Testis (tissue), 3 donors: Measurements from ENCODE around the gene FSTL5. TPM values are rescaled to one million over a fixed set of nuclear protein-coding genes. Genes with fewer than 3 reads are reported as not detected.
"Not testable (repeated sequence)": the region's sequence is repeated elsewhere in the genome, so short reads cannot be mapped to it uniquely, and the experiment has no call there.

Source experiments
- DNase-seq: peaks from one replicate; pipeline ENCODE4 v3.0.0-alpha.2; 2019
- H3K27ac ChIP-seq, 2 donors: fragments of 200-600 bp; sonication (generic); one replicate each; pipeline ENCODE4 v1.5.1; 2019
- H3K27me3 ChIP-seq: fragments of 200-600 bp; sonication (generic); one replicate; pipeline ENCODE4 v1.5.1; 2019
- H3K36me3 ChIP-seq: fragments of 200-600 bp; sonication (generic); one replicate; pipeline ENCODE4 v1.5.1; 2017; ENCODE audit warnings: low read depth; ENCODE audit errors: missing control alignments
- H3K4me1 ChIP-seq: fragments of 200-600 bp; sonication (generic); one replicate; pipeline ENCODE4 v1.5.1; 2019
- H3K4me3 ChIP-seq, 2 donors: fragments of 200-600 bp; sonication (generic); one replicate each; pipeline ENCODE4 v1.5.1; 2017 to 2019
- H3K9me3 ChIP-seq: fragments of 200-600 bp; sonication (generic); one replicate; pipeline ENCODE4 v1.5.1; 2017
- POLR2A ChIP-seq: fragments of 450-650 bp; IDR thresholded peaks from one replicate; pipeline ENCODE4 v1.6.1; 2017; ENCODE audit warnings: antibody characterized with exemption, mild to moderate bottlenecking, moderate library complexity
- WGBS, 2 donors: methylation state at CpG; one replicate each; pipeline ENCODE4 v1.1.5; 2018; 5-methylcytosine and 5-hydroxymethylcytosine counted together
- intact Hi-C: fragments of 100-400 bp; cut with DNase I; formaldehyde crosslinking; loops from one replicate; pipeline ENCODE4 v1.15.1; 2023; ENCODE audit warnings: low total_unique reads
- polyA plus RNA-seq: library from polyadenylated mRNA; stranded (reverse); fragments of 350-450 nt; fragmentation: Illumina TruSeq; extraction: RNeasy Lipid Tissue Mini Kit (QIAGEN cat#74804); gene quantifications from one replicate; pipeline ENCODE4 v1.2.3, GENCODE V29; 2014; ENCODE audit warnings: low read depth, low replicate concordance; ENCODE audit not compliant: insufficient read depth
- total RNA-seq, 2 donors: library from RNA; depleted of rRNA; stranded (reverse); fragments of >200 nt; gene quantifications; one replicate each; pipeline ENCODE4 v1.2.3, GENCODE V29; 2016
- TF ChIP-seq, protein P1 (sequence below), 3 experiments: fragments of 450-650 bp in 2 of 3; fragments of 200-600 bp in 1 of 3; sonication (generic) in 1 of 3; IDR thresholded peaks; one replicate each; pipeline ENCODE4 v1.5.1; 2016 to 2019; ENCODE audit warnings: antibody characterized with exemption in 3 of 3, mild to moderate bottlenecking in 2 of 3, moderate library complexity in 1 of 3

Gene FSTL5
- total and polyA plus RNA-seq, 3 donors from 2014 or later: 0.57 to 1.0 (median 0.68) TPM

DNA sequence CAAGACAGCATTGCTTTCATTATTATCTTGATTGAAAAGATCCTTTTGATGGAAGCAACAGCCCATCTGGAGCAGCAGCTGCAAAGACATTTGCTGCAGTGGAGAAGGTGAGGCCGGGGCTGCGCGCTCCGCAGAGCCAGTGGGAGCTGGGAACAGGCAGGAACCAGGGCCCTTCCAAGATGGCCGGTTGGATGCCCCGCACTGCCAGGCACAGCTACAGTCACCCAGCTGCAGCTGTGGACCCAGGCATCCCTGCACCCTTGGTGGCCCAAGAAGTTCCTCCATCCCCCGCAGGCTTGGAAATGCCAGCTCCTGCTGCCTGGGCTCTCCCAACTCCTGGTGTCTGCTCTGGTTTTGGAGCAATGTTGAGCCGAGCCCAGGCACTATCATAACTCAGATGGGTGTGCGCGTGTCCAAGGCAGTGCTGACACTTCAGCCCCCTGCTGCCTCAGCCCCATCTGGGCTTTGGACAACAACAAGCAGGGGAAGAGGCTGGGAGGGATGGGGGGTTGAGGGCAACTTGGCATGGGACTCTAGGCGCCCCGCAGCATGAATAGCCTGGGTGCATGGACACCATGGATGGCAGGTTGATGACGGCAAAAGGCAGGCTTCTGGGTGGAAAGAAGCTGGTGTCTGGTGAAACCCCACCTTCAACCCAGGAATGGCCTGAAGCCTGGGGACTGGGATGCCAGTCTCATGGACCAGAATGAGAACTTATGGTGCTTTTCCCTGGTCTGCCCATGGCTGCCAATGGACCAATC, 371.8 kb downstream of the FSTL5 start:
- H3K4me3 ChIP-seq: no peak overlapping the region
- H3K36me3 ChIP-seq: no peaks in the 10 kb centered on the region
- WGBS, 2 donors: 75 to 81% methylated on average over 7 to 13 of the region's 13 CpGs
- no peak overlapping the region for H3K27ac ChIP-seq
- intact Hi-C loops: no loop called here
- H3K9me3 ChIP-seq: no peaks in the 10 kb centered on the region
- H3K4me1 ChIP-seq: no peaks in the 10 kb centered on the region
- H3K27me3 ChIP-seq: no peaks in the 10 kb centered on the region
- TF ChIP-seq POLR2A: no peak
- TF ChIP-seq, protein P1, sequence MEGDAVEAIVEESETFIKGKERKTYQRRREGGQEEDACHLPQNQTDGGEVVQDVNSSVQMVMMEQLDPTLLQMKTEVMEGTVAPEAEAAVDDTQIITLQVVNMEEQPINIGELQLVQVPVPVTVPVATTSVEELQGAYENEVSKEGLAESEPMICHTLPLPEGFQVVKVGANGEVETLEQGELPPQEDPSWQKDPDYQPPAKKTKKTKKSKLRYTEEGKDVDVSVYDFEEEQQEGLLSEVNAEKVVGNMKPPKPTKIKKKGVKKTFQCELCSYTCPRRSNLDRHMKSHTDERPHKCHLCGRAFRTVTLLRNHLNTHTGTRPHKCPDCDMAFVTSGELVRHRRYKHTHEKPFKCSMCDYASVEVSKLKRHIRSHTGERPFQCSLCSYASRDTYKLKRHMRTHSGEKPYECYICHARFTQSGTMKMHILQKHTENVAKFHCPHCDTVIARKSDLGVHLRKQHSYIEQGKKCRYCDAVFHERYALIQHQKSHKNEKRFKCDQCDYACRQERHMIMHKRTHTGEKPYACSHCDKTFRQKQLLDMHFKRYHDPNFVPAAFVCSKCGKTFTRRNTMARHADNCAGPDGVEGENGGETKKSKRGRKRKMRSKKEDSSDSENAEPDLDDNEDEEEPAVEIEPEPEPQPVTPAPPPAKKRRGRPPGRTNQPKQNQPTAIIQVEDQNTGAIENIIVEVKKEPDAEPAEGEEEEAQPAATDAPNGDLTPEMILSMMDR (IDR thresholded peaks at IDR 0.05): no peak
- DNase-seq: no peak

DNA sequence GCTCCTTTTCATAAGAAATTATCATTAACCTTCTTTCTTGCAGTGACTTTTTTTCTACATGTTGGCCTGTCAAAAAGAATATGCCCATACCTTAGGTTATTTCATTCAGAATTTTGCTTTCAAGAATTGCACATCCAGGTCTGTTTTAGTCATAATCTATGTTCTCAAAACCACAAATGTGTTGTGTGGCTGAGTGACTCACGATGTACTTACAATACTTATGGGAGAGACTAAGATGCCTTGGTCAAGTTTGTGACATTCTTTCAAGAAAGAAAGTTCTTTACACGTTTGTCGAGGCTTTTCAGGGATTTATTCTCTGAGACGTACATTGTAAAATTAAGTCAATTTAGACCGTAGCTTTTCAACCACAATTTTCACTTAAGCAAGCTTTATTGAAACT, 396.7 kb downstream of the FSTL5 start:
- DNase-seq: no peak
- H3K36me3 ChIP-seq: no peaks in the 10 kb centered on the region
- H3K27ac ChIP-seq: no peak overlapping the region
- no peaks in the 10 kb centered on the region for H3K9me3 ChIP-seq
- no peaks in the 10 kb centered on the region for H3K4me1 ChIP-seq
- intact Hi-C loops: no loop called here
- no peak for TF ChIP-seq POLR2A
- TF ChIP-seq, protein P1 (IDR thresholded peaks at IDR 0.05): no peak
- WGBS, 2 donors: 78 to 85% methylated on average over 5 of the region's 5 CpGs
- no peak overlapping the region for H3K4me3 ChIP-seq
- H3K27me3 ChIP-seq: no peaks in the 10 kb centered on the region

DNA sequence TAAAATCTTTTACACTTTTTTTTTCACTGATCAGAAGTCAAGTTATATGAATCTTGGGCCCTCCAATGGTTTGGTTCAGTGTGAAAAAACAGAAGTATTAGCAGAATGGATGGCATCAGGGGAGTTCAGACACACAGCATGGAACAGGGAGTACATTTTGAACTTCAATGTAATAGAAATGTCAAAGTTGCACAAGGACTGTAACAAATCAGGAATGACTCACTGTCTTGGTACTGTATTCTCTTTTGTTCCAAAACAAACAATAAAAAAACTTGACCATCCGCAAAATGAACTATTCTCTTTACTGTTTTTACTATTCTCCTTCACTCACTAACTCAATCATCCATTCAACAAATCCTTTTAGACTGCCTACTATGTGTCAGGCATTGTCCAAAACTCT, 401.0 kb downstream of the FSTL5 start:
- H3K36me3 ChIP-seq: no peaks in the 10 kb centered on the region
- DNase-seq: no peak
- H3K4me3 ChIP-seq: no peak overlapping the region
- H3K4me1 ChIP-seq: no peaks in the 10 kb centered on the region
- WGBS, 2 donors: 23 to 65% methylated on average over 1 of the region's 1 CpG
- no peaks in the 10 kb centered on the region for H3K27me3 ChIP-seq
- intact Hi-C loops: no loop called here
- no peak for TF ChIP-seq POLR2A
- TF ChIP-seq, protein P1 (IDR thresholded peaks at IDR 0.05): no peak
- no peak overlapping the region for H3K27ac ChIP-seq
- no peaks in the 10 kb centered on the region for H3K9me3 ChIP-seq

DNA sequence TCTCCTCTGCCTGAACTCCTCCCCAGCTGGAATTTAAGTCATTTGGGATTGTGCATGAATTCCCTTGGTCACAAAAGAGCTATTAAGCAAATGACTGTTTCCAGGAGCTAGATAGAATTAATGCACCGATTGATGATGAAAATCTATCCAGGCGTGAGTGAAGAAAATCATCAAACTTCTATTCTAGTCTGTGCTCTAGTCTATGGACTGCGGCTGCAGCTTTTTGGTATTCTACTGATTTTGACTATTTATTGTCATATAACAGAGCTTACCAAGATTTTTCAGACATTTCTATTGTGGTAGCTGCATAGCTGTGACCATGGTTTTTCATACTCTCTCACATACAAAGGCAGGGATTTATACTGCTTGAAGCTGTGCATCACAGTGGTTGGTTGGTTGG, 403.8 kb downstream of the FSTL5 start:
- Histone ChIP-seq H3K9me3 (no peaks in the 10 kb centered on the region), H3K27me3 (no peaks in the 10 kb centered on the region), H3K4me1 (no peaks in the 10 kb centered on the region), H3K27ac (no peak overlapping the region), H3K36me3 (no peaks in the 10 kb centered on the region), H3K4me3 (no peak overlapping the region)
- intact Hi-C loops: no loop called here
- DNase-seq: no peak
- 65 to 76% methylated on average over 3 of the region's 3 CpGs for WGBS, 2 donors
- TF ChIP-seq, protein P1 (IDR thresholded peaks at IDR 0.05): no peak
- no peak for TF ChIP-seq POLR2A

DNA sequence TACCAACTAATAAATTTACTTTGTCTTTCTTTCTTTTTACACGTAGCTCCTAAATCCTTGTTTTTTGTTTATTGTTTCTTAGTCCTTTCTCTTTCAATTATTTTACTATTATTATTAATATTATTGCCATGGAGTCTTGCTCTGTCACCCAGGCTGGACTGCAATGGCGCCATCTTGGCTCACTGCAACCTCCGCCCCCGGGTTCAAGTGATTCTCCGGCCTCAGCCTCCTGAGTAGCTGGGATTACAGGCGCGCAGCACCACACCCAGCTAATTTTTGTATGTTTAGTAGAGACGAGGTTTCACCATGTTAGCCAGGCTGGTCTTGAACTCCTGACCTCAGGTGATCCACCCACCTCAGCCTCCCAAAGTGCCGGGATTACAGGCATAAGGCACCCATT, 405.4 kb downstream of the FSTL5 start:
- H3K4me1 ChIP-seq, H3K9me3 ChIP-seq, DNase-seq, H3K27me3 ChIP-seq, intact Hi-C loops, H3K27ac ChIP-seq, H3K4me3 ChIP-seq, H3K36me3 ChIP-seq: not testable (repeated sequence)
- 83 to 84% methylated on average over 9 of the region's 9 CpGs for WGBS, 2 donors
